Measurements from ENCODE around the gene UGT1A1. TPM values are rescaled to one million over a fixed set of nuclear protein-coding genes. Genes with fewer than 3 reads are reported as not detected.

The UGT1A1 gene
- total and polyA plus RNA-seq, 2 donors (not counting 1 experiment from before 2014, with no cell fraction given): not detected

GRCh38 chr2:233772583-233772982 lies 12.5 kb downstream of the UGT1A1 start:
- H3K9me3 Mint-ChIP-seq (ENCODE audit: insufficient read depth): peaks cover 7% of the 10 kb centered on the region
- CTCF ChIA-PET: no interaction called here
- no peak overlapping the region for H3K27ac Mint-ChIP-seq
- no peak overlapping the region for H3K4me2 ChIP-seq (replicated peaks; ENCODE audit: low read depth, low read length, poor library complexity, severe bottlenecking)
- intact Hi-C loops (cut with micrococcal nuclease): no loop called here
- no peaks in the 10 kb centered on the region for H3K4me1 ChIP-seq (ENCODE audit: control insufficient read depth in 2 of 2, insufficient read depth in 2 of 2, low read length in 2 of 2)
- H3K4me1 Mint-ChIP-seq: no peaks in the 10 kb centered on the region
- no peak overlapping the region for H2AFZ ChIP-seq (ENCODE audit: insufficient read depth, low read depth, low read length, poor library complexity, severe bottlenecking)
- TF ChIP-seq CTCF (IDR thresholded peaks at IDR 0.05) (no peak), EZH2 (IDR thresholded peaks at IDR 0.05; ENCODE audit: borderline replicate concordance, insufficient read depth, low read depth, low read length, poor library complexity, severe bottlenecking) (no peak)
- no peak overlapping the region for H3K9ac ChIP-seq (ENCODE audit: low read length)
- H3K4me3 ChIP-seq (ENCODE audit: control extremely low read depth in 1 of 5, extremely low read depth in 1 of 5, insufficient read depth in 1 of 5, low read depth in 2 of 5, low read length in 4 of 5): no peak overlapping the region
- no peaks in the 10 kb centered on the region for H3K79me2 ChIP-seq (ENCODE audit: control insufficient read depth, insufficient read depth, low read length)
- no peaks in the 10 kb centered on the region for H3K36me3 ChIP-seq (replicated peaks in 1 of 2; ENCODE audit: control extremely low read depth in 1 of 2, control insufficient read depth in 1 of 2, extremely low read depth in 1 of 2, insufficient read depth in 2 of 2, low read length in 1 of 2)
- no peak overlapping the region for H3K4me3 Mint-ChIP-seq
- no peaks in the 10 kb centered on the region for H4K20me1 ChIP-seq (ENCODE audit: control insufficient read depth, insufficient read depth, low read length, poor library complexity, severe bottlenecking)
- peaks cover 0 to 3% (median 1%) of the 10 kb centered on the region in 4 experiments for H3K27me3 ChIP-seq (replicated peaks in 1 of 4; ENCODE audit: control extremely low read depth in 1 of 4, control insufficient read depth in 3 of 4, insufficient read depth in 4 of 4, low read length in 3 of 4)
- DNase-seq (no peak), ATAC-seq (ENCODE audit: low read depth) (no peak)
- peaks cover 0 to 20% (median 8%) of the 10 kb centered on the region in 3 donors for H3K9me3 ChIP-seq (ENCODE audit: control extremely low read depth in 1 of 3, control insufficient read depth in 2 of 3, insufficient read depth in 1 of 3, low read length in 2 of 3)
- H3K27me3 Mint-ChIP-seq: peaks cover 17% of the 10 kb centered on the region
- no peak overlapping the region for H3K27ac ChIP-seq (ENCODE audit: low read length in 2 of 2)
- POLR2A ChIA-PET: no interaction called here
- WGBS (ENCODE audit: insufficient coverage): 69% methylated on average over 4 of the region's 5 CpGs

DNA sequence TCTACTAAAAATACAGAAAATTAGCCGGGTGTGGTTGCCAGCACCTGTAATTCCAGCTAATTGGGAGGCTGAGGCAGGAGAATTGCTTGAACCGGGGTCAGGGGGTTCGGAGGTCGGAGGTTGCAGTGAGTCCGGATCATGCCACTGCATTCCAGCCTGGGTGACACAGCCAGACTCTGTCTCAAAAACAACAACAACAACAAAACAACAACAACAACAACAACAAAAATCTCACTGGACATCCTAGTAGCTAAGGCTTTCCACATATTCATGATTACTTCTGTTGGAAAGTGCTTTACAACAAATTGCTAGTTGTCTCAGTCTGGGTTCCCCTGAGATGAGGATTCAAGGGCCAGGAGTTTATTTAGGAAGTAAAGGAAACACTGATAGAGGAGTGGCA lies 13.8 kb downstream of the UGT1A1 start:
- no peaks in the 10 kb centered on the region for H3K79me2 ChIP-seq (ENCODE audit: control insufficient read depth, insufficient read depth, low read length)
- Mint-ChIP-seq H3K27me3 (peaks cover 17% of the 10 kb centered on the region), H3K4me3 (no peak overlapping the region), H3K27ac (no peak overlapping the region), H3K4me1 (no peaks in the 10 kb centered on the region), H3K9me3 (ENCODE audit: insufficient read depth) (peaks cover 7% of the 10 kb centered on the region)
- TF ChIP-seq CTCF (IDR thresholded peaks at IDR 0.05) (no peak), EZH2 (IDR thresholded peaks at IDR 0.05; ENCODE audit: borderline replicate concordance, insufficient read depth, low read depth, low read length, poor library complexity, severe bottlenecking) (no peak)
- peaks cover 0 to 20% (median 8%) of the 10 kb centered on the region in 3 donors for H3K9me3 ChIP-seq (ENCODE audit: control extremely low read depth in 1 of 3, control insufficient read depth in 2 of 3, insufficient read depth in 1 of 3, low read length in 2 of 3)
- peaks cover 0 to 8% (median 1%) of the 10 kb centered on the region in 4 experiments for H3K27me3 ChIP-seq (replicated peaks in 1 of 4; ENCODE audit: control extremely low read depth in 1 of 4, control insufficient read depth in 3 of 4, insufficient read depth in 4 of 4, low read length in 3 of 4)
- no peak overlapping the region for H3K4me2 ChIP-seq (replicated peaks; ENCODE audit: low read depth, low read length, poor library complexity, severe bottlenecking)
- no peak overlapping the region for H2AFZ ChIP-seq (ENCODE audit: insufficient read depth, low read depth, low read length, poor library complexity, severe bottlenecking)
- H3K9ac ChIP-seq (ENCODE audit: low read length): no peak overlapping the region
- ChIA-PET CTCF (no interaction called here), POLR2A (no interaction called here)
- WGBS (ENCODE audit: insufficient coverage): 88% methylated on average over 4 of the region's 5 CpGs
- ATAC-seq (ENCODE audit: low read depth) (no peak), DNase-seq (no peak)
- intact Hi-C loops (cut with micrococcal nuclease): no loop called here
- no peaks in the 10 kb centered on the region for H4K20me1 ChIP-seq (ENCODE audit: control insufficient read depth, insufficient read depth, low read length, poor library complexity, severe bottlenecking)
- H3K4me3 ChIP-seq (ENCODE audit: control extremely low read depth in 1 of 5, extremely low read depth in 1 of 5, insufficient read depth in 1 of 5, low read depth in 2 of 5, low read length in 4 of 5): no peak overlapping the region
- no peaks in the 10 kb centered on the region for H3K4me1 ChIP-seq (ENCODE audit: control insufficient read depth in 2 of 2, insufficient read depth in 2 of 2, low read length in 2 of 2)
- no peaks in the 10 kb centered on the region for H3K36me3 ChIP-seq (replicated peaks in 1 of 2; ENCODE audit: control extremely low read depth in 1 of 2, control insufficient read depth in 1 of 2, extremely low read depth in 1 of 2, insufficient read depth in 2 of 2, low read length in 1 of 2)
- H3K27ac ChIP-seq (ENCODE audit: low read length in 2 of 2): no peak overlapping the region
